Activated CD8-positive, alpha-beta T cell treated with anti-CD3 and anti-CD28 coated beads for 36 hours (primary cell): ENCODE data around the gene TMEM62. TPM values are rescaled to one million over a fixed set of nuclear protein-coding genes. Genes with fewer than 3 reads are reported as not detected.
A peak's percentile ranks its signal among the peaks of the same experiment; 100 is the strongest.

Experiments
- ATAC-seq: fragments of 200-7000 bp; cut with Tn5 transposase; one replicate; pipeline ENCODE4 v1.10.0; 2021; ENCODE audit warnings: mild to moderate bottlenecking, moderate library complexity
- CTCF ChIA-PET: fragments of 350-600 bp; sonication (Branson Sonifier 250); formaldehyde crosslinking; loops from one replicate; lab custom pipeline; 2021; ENCODE audit warnings: antibody characterized with exemption; lab: Charles Lee
- POLR2A ChIA-PET: fragments of 350-600 bp; sonication (Branson Sonifier 250); formaldehyde crosslinking; loops from one replicate; lab custom pipeline; 2021; ENCODE audit warnings: antibody characterized with exemption; lab: Charles Lee
- DNase-seq: peaks from one replicate; pipeline ENCODE4 v3.0.0-alpha.2; 2020
- H3K27ac Mint-ChIP-seq: one replicate; pipeline ENCODE4 v1.8.0; 2021; ENCODE audit warnings: mild to moderate bottlenecking, mixed read lengths
- H3K27me3 Mint-ChIP-seq: one replicate; pipeline ENCODE4 v1.8.0; 2021; ENCODE audit warnings: mixed read lengths
- H3K36me3 Mint-ChIP-seq: one replicate; pipeline ENCODE4 v1.8.0; 2021; ENCODE audit warnings: low read depth, mixed read lengths
- H3K4me1 Mint-ChIP-seq: one replicate; pipeline ENCODE4 v1.8.0; 2021; ENCODE audit warnings: low read depth, mixed read lengths
- H3K4me3 Mint-ChIP-seq: one replicate; pipeline ENCODE4 v1.8.0; 2021; ENCODE audit warnings: mild to moderate bottlenecking, moderate library complexity, mixed read lengths
- H3K9me3 Mint-ChIP-seq: one replicate; pipeline ENCODE4 v1.8.0; 2021; ENCODE audit warnings: mixed read lengths
- CTCF ChIP-seq: fragments of 200-600 bp; IDR thresholded peaks from one replicate; pipeline ENCODE4 v1.8.0; 2022; ENCODE audit warnings: antibody characterized with exemption, mild to moderate bottlenecking
- intact Hi-C: fragments of 100-400 bp; cut with micrococcal nuclease; formaldehyde crosslinking; loops from one replicate; pipeline ENCODE4 v1.10.0; 2022
- total RNA-seq, 2 experiments: library from RNA; stranded (reverse); gene quantifications; one replicate each; pipeline ENCODE4 v1.2.3, GENCODE V29; 2021

TMEM62 gene
- total RNA-seq, 2 experiments from 2014 or later, result 10.5 to 11.6 TPM

GRCh38 chr15:43134157-43134635, 810 bp downstream of the TMEM62 start:
- Mint-ChIP-seq H3K27me3 (peaks cover 2% of the 10 kb centered on the region), H3K27ac (peak overlapping the region; percentile 66), H3K4me3 (peak overlapping the region; percentile 80), H3K4me1 (peaks cover 23% of the 10 kb centered on the region), H3K36me3 (peaks cover 24% of the 10 kb centered on the region), H3K9me3 (no peaks in the 10 kb centered on the region)
- intact Hi-C loops, result no loop called here
- ATAC-seq, result peak; percentile 5
- CTCF ChIA-PET, result interaction anchor here (1.2 kb wide), 1 partner anchor 70 kb away, joined by 3 read pairs; no protein-coding TSS in a partner anchor
- no peak for TF ChIP-seq CTCF
- POLR2A ChIA-PET, result interaction anchor here (1.2 kb wide), 2 partner anchors 28 to 49 kb away, joined by 4 read pairs; no protein-coding TSS in a partner anchor
- peak; percentile 25 for DNase-seq

GRCh38 chr15:43135351-43135750, 2.0 kb downstream of the TMEM62 start:
- ATAC-seq (no peak), DNase-seq (no peak)
- intact Hi-C loops, result no loop called here
- Mint-ChIP-seq H3K9me3 (no peaks in the 10 kb centered on the region), H3K36me3 (peaks cover 35% of the 10 kb centered on the region), H3K27me3 (peaks cover 2% of the 10 kb centered on the region), H3K4me1 (peaks cover 23% of the 10 kb centered on the region), H3K27ac (no peak overlapping the region), H3K4me3 (no peak overlapping the region)
- CTCF ChIA-PET, result no interaction called here
- POLR2A ChIA-PET, result no interaction called here
- no peak for TF ChIP-seq CTCF

- POLR2A ChIA-PET, result interaction anchor here (0.7 kb wide), 1 partner anchor 19 kb away, joined by 3 read pairs; no protein-coding TSS in a partner anchor
- no peaks in the 10 kb centered on the region for H3K27me3 Mint-ChIP-seq
- peaks cover 38% of the 10 kb centered on the region for H3K36me3 Mint-ChIP-seq
- intact Hi-C loops, result no loop called here
- no peaks in the 10 kb centered on the region for H3K9me3 Mint-ChIP-seq
- no peak overlapping the region for H3K4me3 Mint-ChIP-seq
- CTCF ChIA-PET, result interaction anchor here (1.3 kb wide), 1 partner anchor 11 kb away, joined by 4 read pairs; no protein-coding TSS in a partner anchor
- no peak overlapping the region for H3K27ac Mint-ChIP-seq
- no peak for DNase-seq
- no peak for ATAC-seq
- peaks cover 13% of the 10 kb centered on the region for H3K4me1 Mint-ChIP-seq
- no peak for TF ChIP-seq CTCF
These were observed 10.0 kb downstream of the TMEM62 start for GRCh38 chr15:43143203-43143941.

GRCh38 chr15:43144512-43144911, 11.1 kb downstream of the TMEM62 start:
- Mint-ChIP-seq H3K27ac (peak overlapping the region; percentile 1), H3K27me3 (no peaks in the 10 kb centered on the region), H3K36me3 (peaks cover 38% of the 10 kb centered on the region), H3K4me3 (no peak overlapping the region), H3K9me3 (no peaks in the 10 kb centered on the region), H3K4me1 (peaks cover 13% of the 10 kb centered on the region)
- DNase-seq (no peak), ATAC-seq (no peak)
- POLR2A ChIA-PET, result no interaction called here
- CTCF ChIA-PET, result interaction anchor here (1.3 kb wide), 1 partner anchor 12 kb away, joined by 4 read pairs; no protein-coding TSS in a partner anchor
- no peak for TF ChIP-seq CTCF
- intact Hi-C loops, result no loop called here

GRCh38 chr15:43146184-43146583, 12.8 kb downstream of the TMEM62 start:
- DNase-seq (no peak), ATAC-seq (no peak)
- POLR2A ChIA-PET, result no interaction called here
- TF ChIP-seq CTCF, result no peak
- peaks cover 27% of the 10 kb centered on the region for H3K36me3 Mint-ChIP-seq
- no peaks in the 10 kb centered on the region for H3K9me3 Mint-ChIP-seq
- H3K27ac Mint-ChIP-seq, result no peak overlapping the region
- H3K4me1 Mint-ChIP-seq, result peaks cover 13% of the 10 kb centered on the region
- intact Hi-C loops, result no loop called here
- CTCF ChIA-PET, result no interaction called here
- H3K4me3 Mint-ChIP-seq, result no peak overlapping the region
- no peaks in the 10 kb centered on the region for H3K27me3 Mint-ChIP-seq
